PC-3 (cell line): ENCODE data around the gene ANGPTL4.

Experiments
- EZH2phosphoT487 ChIP-seq: fragments of 300-600 bp; sonication (generic); IDR thresholded peaks from 2 replicates; pipeline ENCODE4 v1.6.1; 2018; ENCODE audit warnings: mild to moderate bottlenecking, antibody characterized with exemption, low read length, borderline replicate concordance
- TF ChIP-seq, protein P1 (sequence below): fragments of 300-600 bp; sonication (generic); conservative IDR thresholded peaks from 2 replicates; pipeline ENCODE4 v1.5.1; 2017; ENCODE audit warnings: antibody characterized with exemption, low read depth, mild to moderate bottlenecking, low read length

DNA sequence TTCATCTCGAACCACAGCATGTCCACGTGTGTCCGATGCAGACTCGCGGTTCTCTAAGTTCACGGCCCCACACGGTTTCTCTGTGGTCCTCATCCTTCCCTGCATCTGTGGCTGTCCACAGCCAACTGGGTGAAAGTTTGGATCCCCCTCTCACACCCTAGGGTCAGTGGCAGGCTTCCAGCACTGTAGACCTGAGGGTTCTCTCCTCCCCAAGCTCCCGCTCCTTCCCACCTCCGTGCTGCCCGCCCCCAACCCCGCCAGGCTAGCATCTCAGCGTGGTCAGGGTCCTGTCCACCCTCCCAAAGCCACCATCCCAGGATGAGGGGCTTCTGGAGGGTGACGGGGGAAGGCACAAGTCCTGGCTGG lies 3.0 kb downstream of the ANGPTL4 start:
- TF ChIP-seq, protein P1, sequence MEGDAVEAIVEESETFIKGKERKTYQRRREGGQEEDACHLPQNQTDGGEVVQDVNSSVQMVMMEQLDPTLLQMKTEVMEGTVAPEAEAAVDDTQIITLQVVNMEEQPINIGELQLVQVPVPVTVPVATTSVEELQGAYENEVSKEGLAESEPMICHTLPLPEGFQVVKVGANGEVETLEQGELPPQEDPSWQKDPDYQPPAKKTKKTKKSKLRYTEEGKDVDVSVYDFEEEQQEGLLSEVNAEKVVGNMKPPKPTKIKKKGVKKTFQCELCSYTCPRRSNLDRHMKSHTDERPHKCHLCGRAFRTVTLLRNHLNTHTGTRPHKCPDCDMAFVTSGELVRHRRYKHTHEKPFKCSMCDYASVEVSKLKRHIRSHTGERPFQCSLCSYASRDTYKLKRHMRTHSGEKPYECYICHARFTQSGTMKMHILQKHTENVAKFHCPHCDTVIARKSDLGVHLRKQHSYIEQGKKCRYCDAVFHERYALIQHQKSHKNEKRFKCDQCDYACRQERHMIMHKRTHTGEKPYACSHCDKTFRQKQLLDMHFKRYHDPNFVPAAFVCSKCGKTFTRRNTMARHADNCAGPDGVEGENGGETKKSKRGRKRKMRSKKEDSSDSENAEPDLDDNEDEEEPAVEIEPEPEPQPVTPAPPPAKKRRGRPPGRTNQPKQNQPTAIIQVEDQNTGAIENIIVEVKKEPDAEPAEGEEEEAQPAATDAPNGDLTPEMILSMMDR, result no peak
- no peak for TF ChIP-seq EZH2phosphoT487
